GM18526 (cell line): ENCODE measurements around the gene ATXN2.

Source experiments
- POLR2A ChIP-seq: IDR thresholded peaks from 3 replicates; pipeline ENCODE4 v1.6.1; 2011; ENCODE audit not compliant: insufficient read length; ENCODE audit errors: extremely low read depth

The ATXN2 gene

GRCh38 chr12:111410431-111411184 lies 188.5 kb downstream of the ATXN2 start:
- TF ChIP-seq POLR2A = no peak

- no peak for TF ChIP-seq POLR2A
These were observed 189.2 kb downstream of the ATXN2 start for GRCh38 chr12:111409780-111410430.

- no peak for TF ChIP-seq POLR2A
These were observed 189.7 kb downstream of the ATXN2 start for GRCh38 chr12:111409403-111409779.

GRCh38 chr12:111408686-111409402 lies 190.3 kb downstream of the ATXN2 start:
- TF ChIP-seq POLR2A = no peak

GRCh38 chr12:111408116-111408440 lies 191.0 kb downstream of the ATXN2 start:
- TF ChIP-seq POLR2A = no peak

- TF ChIP-seq POLR2A = no peak
These were observed 191.6 kb downstream of the ATXN2 start for GRCh38 chr12:111407377-111408115.

- TF ChIP-seq POLR2A = peak; percentile 24
These were observed 192.4 kb downstream of the ATXN2 start for GRCh38 chr12:111406474-111407376.

GRCh38 chr12:111405859-111406473 lies 193.1 kb downstream of the ATXN2 start, which contains the start of gene SH2B3:
TSS of gene SH2B3 (plus strand) at chr12:111405923. CDS start at chr12:111418146, 12,223 bp downstream.
- peak; percentile 80 for TF ChIP-seq POLR2A

GRCh38 chr12:111405149-111405858 lies 193.8 kb downstream of the ATXN2 start:
- peak; percentile 40 for TF ChIP-seq POLR2A

- no peak for TF ChIP-seq POLR2A
These were observed 194.6 kb downstream of the ATXN2 start for GRCh38 chr12:111404362-111405148.
